Cardiac fibroblast (primary cell): Measurements from ENCODE around the gene NME1.
"Not testable (repeated sequence)": the region's sequence is repeated elsewhere in the genome, so short reads cannot be mapped to it uniquely, and the experiment has no call there.

ENCODE experiments used
- DNase-seq, 2 donors: peaks; one replicate each; pipeline versions ENCODE4 v3.0.0 to v3.0.0-alpha.2; 2010; ENCODE audit warnings: low read depth in 2 of 2
- H3K4me3 ChIP-seq, 2 donors: replicated peaks in 1 of 2; 1 replicate in 1 of 2; 2 replicates in 1 of 2; pipeline ENCODE4 v1.5.1; 2011; ENCODE audit warnings: low read depth in 2 of 2, low read length in 2 of 2, mild to moderate bottlenecking in 2 of 2, moderate library complexity in 1 of 2
- TF ChIP-seq, protein P1 (sequence below): IDR thresholded peaks from one replicate; pipeline ENCODE4 v1.5.1; 2011; ENCODE audit warnings: low read depth, mild to moderate bottlenecking, low read length, inconsistent platforms

The NME1 gene

DNA sequence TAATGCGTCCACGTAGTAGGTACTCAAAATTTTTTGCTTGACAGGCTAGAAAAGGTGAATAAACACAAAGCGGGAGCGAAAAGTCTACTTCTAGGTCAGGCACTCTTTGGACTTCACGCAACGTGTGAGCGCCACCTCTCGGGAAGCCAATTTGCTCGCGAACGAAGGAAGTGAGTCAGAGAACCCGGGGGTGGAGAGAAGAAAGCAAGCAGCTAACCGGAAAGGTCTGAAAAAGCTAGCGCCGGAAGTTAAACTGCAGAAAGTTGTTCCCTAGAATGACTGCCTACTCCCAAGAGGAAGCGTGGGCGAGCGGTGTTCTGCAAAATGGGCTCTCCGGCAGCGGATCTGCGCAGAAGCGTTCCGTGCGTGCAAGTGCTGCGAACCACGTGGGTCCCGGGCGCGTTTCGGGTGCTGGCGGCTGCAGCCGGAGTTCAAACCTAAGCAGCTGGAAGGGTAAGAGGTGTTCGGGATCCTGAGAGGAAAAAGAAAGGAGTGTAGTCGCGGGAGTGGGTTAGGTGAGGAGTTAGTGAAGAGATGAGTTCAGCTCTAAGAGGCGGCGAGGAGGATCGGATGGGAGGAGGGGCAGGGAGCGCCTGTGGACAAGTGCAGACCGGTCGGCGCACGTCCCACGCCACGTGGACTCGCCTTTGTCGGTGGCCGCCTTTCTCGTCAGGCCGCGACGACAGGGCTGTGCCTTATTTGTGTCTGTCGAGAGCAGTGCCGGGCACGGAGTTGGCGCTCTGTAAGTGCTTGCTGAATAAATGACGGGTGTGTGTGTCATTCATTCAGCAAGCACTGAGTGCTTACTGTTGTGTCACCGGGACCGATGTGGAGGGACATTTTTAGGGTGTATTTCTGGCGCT, at the start of gene NME1:
TSS of gene NME1 (plus strand) at position 350 of the 863 bp plus-strand sequence. CDS start 2,096 bp downstream, outside the sequence.
- peak; percentile 100 for DNase-seq

DNA sequence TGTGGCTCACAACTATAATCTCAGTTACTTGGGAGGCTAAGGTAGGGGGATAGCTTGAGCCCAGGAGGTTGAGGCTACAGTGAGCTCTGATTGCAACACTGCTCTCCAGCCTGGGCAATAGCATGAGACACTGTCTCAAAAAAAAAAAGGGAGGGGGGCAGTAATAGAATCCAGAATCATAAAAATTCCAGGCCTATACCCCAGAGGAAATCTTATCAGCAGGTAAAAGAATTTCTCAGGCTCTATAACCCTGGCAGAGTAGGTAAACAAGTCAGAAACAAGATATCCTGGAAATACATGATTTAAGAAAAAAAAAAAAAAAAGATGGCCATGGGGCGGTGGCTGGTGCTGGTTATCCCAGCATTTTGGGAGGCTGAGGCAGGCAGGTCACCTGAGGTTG, 45.6 kb upstream of the NME1 start:
- DNase-seq = peak in 1 of 2 donors; percentile 10
- H3K4me3 ChIP-seq = no peak overlapping the region
- TF ChIP-seq, protein P1, sequence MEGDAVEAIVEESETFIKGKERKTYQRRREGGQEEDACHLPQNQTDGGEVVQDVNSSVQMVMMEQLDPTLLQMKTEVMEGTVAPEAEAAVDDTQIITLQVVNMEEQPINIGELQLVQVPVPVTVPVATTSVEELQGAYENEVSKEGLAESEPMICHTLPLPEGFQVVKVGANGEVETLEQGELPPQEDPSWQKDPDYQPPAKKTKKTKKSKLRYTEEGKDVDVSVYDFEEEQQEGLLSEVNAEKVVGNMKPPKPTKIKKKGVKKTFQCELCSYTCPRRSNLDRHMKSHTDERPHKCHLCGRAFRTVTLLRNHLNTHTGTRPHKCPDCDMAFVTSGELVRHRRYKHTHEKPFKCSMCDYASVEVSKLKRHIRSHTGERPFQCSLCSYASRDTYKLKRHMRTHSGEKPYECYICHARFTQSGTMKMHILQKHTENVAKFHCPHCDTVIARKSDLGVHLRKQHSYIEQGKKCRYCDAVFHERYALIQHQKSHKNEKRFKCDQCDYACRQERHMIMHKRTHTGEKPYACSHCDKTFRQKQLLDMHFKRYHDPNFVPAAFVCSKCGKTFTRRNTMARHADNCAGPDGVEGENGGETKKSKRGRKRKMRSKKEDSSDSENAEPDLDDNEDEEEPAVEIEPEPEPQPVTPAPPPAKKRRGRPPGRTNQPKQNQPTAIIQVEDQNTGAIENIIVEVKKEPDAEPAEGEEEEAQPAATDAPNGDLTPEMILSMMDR = no peak

More for the DNA sequence above, at the start of gene NME1:
- peak within 1 kb of the TSS; percentile 70 to 96 for H3K4me3 ChIP-seq
- TF ChIP-seq, protein P1 = peak; percentile 73

DNA sequence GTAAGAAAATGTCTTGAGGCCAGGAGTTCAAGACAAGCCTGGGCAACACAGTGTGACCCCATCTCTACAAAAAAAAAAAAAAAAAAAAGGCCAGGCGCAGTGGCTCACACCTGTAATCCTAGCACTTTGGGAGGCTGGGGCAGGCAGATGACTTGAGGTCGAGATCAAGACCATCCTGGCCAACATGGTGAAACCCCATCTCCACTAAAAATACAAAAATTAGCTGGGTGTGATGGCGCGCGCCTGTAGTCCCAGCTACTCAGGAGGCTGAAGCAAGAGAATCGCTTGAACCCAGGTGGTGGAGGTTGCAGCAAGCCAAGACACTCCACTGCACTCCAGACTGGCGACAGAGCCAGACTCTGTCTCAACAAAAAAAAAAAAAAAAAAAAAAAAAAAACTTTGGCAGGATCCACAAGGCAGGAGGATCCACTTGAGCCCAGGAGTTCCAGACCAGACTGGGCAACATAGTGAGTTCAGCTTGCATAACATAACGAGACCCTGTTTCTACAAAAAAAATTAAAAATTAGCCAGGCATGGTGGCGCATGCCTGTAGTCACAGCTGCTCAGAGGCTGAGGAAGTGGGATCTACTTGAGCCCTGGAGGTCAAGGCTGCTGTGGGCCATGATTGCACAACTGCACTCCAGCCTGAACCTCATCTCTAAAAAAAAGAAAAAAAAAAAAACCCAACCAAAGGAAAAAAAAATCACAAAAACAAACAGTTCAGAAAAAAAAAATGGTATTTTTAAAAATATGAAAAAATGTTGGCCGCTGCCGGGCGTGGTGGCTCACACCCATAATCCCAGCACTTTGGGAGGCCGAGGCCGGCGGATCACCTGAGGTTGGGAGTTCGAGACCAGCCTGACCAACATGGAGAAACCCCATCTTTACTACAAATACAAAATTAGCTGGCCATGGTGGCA, 40.8 kb upstream of the NME1 start:
- H3K4me3 ChIP-seq = not testable (repeated sequence)
- DNase-seq = peak; percentile 76 to 79

DNA sequence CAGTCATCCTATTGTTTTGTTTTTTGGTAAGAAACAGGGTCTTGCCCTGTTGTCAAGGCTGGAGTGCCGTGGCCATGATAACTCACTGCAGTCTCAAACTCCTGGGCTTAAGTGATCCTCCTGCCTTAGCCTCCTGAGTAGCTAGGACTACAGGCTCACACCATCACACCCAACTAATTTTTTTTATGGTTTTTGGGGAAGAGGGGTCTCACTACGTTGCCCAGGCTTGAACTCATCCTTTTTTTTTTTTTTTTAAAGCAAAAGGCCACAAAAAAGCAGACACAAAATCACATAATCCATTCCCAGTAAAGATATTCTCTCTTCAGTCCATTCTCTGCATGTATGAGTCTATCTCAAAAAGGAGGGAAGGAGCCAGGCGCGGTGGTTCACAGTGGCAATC, 38.2 kb upstream of the NME1 start:
- no peak for DNase-seq
- no peak overlapping the region for H3K4me3 ChIP-seq
- TF ChIP-seq, protein P1 = no peak

DNA sequence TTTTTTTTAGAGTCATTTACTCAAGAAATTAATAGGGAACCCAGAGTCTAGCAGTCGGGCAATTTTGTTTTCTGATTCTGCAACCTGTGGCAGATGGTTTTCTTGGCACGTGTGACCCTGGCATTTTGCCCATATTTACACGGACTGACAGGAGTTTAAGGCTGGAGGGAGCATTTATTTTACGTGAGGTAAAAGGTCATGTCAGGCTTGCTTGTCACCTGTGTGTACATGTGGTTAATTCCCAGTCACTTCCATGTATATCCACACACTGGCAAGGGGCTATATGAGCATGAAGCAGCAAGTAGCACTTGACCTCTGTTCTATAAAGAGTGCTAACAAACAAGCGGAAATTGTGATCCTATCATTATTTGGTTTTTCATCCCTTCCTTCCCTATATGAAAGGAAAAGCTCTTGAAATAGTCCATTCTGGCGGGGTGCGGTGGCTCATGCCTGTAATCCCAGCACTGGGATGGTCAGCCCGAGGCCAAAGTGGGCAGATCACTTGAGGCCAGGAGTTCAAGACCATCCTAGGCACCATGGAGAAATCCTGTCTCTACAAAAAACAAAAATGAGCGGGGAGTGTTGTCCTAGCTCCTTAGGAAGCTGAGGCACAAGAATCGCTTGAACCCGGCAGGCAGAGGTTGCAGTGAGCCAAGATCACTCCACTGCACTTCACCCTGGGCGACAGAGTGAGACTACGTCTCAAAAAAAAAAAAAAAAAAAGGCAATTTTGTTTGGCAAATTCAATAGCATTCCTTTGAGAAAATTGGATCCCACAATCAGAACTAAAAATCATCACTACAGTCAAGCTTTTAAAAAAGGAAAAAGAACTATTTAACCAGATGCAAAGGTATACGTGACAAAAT, 34.8 kb upstream of the NME1 start:
- TF ChIP-seq, protein P1 = no peak
- H3K4me3 ChIP-seq = peak overlapping the region in 1 of 2 donors; percentile 98
- DNase-seq = no peak

DNA sequence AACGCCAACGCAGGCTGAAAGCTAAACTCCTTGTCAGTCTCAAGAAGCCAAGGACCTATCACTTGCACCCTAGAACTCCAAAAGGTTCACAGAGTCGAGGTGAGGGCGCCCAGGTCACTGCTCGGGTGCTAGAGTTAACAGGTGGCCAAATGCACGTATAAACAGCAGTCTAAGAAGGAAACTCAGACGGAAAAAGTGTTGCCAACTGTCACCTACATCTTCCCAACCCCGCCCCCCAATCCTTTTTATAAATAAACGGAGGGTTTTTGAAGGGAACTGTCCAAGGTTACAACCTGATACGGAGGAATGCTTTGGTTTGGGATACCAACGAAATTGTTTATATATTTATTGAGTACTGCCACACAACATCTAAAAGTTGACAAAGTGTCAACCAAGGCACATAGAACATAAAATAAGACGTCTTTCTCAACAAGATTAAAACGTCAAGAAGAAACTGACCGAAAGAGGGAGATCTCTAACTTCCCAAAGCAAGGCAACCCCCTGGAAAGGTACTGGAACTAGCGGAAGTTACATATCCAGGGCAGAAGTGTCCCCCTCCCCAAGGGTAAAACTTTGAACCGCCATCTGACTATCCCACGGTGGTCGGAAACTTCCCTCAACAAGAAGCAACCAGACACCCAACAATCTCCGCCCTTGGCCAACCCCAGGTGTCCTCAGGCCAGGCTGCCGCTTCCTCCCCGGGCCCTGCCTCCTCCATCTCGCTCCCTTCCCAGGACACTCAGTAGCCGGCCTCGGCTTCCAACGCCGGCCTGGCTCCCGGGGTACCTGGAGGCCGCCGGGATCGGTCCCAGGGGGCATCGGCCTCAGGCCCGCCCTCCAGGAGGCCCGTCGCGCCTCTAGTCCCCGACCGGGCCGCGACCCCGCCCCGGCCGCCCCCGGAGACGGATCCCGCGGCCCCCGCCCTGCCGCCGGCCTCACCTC, 33.7 kb upstream of the NME1 start:
- peak overlapping the region; percentile 98 to 99 for H3K4me3 ChIP-seq
- TF ChIP-seq, protein P1 = peak; percentile 21
- peak; percentile 49 to 51 for DNase-seq
